ENCODE measurements around the gene MTMR11. TPM values are rescaled to one million over a fixed set of nuclear protein-coding genes. Genes with fewer than 3 reads are reported as not detected.

MTMR11 gene
- total and polyA plus RNA-seq, 2 of the 13 experiments (the other 11 are each of a cell fraction or from before 2014, with no cell fraction given), result 0.49 to 2.8 TPM

DNA sequence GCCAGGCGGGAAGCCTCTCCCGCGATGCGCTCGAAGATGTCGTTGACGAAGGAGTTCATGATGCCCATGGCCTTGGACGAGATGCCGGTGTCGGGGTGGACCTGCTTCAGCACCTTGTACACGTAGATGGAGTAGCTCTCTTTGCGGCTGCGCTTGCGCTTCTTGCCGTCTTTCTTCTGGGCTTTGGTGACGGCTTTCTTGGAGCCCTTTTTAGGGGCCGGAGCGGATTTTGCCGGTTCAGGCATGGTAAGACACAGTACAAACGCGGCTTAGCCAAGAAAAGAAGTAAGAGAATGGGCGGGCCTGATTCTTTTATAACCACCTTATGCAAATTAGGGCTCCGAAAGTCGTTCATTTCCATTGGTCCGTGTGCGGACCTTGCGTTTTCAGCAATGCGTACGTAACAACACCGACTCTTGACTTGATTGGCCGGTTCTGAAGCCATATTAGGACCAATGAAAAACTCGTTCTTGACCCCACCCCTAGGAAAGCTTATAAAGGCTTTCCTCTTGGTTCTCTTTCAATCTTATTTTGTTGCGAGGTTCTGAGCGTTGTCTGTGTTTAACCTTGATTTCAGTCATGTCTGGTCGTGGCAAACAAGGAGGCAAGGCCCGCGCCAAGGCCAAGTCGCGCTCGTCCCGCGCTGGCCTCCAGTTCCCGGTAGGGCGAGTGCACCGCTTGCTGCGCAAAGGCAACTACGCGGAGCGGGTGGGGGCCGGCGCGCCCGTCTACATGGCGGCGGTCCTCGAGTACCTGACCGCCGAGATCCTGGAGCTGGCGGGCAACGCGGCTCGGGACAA, 50.1 kb downstream of the MTMR11 start (continued):
- TF ChIP-seq ARNT2 (CRISPR knock-in tag; IDR thresholded peaks at IDR 0.05; ENCODE audit: low read depth), result peak; percentile 33; the same call in 1 of the 2 replicates
- TF ChIP-seq NCOA5 (CRISPR knock-in tag; IDR thresholded peaks at IDR 0.05), result peak; percentile 95; the same call in 1 of the 2 replicates
- TF ChIP-seq, protein P1, sequence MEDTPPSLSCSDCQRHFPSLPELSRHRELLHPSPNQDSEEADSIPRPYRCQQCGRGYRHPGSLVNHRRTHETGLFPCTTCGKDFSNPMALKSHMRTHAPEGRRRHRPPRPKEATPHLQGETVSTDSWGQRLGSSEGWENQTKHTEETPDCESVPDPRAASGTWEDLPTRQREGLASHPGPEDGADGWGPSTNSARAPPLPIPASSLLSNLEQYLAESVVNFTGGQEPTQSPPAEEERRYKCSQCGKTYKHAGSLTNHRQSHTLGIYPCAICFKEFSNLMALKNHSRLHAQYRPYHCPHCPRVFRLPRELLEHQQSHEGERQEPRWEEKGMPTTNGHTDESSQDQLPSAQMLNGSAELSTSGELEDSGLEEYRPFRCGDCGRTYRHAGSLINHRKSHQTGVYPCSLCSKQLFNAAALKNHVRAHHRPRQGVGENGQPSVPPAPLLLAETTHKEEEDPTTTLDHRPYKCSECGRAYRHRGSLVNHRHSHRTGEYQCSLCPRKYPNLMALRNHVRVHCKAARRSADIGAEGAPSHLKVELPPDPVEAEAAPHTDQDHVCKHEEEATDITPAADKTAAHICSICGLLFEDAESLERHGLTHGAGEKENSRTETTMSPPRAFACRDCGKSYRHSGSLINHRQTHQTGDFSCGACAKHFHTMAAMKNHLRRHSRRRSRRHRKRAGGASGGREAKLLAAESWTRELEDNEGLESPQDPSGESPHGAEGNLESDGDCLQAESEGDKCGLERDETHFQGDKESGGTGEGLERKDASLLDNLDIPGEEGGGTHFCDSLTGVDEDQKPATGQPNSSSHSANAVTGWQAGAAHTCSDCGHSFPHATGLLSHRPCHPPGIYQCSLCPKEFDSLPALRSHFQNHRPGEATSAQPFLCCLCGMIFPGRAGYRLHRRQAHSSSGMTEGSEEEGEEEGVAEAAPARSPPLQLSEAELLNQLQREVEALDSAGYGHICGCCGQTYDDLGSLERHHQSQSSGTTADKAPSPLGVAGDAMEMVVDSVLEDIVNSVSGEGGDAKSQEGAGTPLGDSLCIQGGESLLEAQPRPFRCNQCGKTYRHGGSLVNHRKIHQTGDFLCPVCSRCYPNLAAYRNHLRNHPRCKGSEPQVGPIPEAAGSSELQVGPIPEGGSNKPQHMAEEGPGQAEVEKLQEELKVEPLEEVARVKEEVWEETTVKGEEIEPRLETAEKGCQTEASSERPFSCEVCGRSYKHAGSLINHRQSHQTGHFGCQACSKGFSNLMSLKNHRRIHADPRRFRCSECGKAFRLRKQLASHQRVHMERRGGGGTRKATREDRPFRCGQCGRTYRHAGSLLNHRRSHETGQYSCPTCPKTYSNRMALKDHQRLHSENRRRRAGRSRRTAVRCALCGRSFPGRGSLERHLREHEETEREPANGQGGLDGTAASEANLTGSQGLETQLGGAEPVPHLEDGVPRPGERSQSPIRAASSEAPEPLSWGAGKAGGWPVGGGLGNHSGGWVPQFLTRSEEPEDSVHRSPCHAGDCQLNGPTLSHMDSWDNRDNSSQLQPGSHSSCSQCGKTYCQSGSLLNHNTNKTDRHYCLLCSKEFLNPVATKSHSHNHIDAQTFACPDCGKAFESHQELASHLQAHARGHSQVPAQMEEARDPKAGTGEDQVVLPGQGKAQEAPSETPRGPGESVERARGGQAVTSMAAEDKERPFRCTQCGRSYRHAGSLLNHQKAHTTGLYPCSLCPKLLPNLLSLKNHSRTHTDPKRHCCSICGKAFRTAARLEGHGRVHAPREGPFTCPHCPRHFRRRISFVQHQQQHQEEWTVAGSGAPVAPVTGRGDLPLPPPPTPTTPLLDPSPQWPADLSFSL (CRISPR knock-in tag; IDR thresholded peaks at IDR 0.05), result no peak
- TF ChIP-seq MAZ (IDR thresholded peaks at IDR 0.05; ENCODE audit: borderline replicate concordance, low read depth, low read length), result peak; percentile 52; the same call in 1 of the 2 replicates
- peak; percentile 61; the same call in 1 of the 2 replicates for TF ChIP-seq MAZ (CRISPR knock-in tag; IDR thresholded peaks at IDR 0.05; ENCODE audit: low read depth)
- TF ChIP-seq, protein P2, sequence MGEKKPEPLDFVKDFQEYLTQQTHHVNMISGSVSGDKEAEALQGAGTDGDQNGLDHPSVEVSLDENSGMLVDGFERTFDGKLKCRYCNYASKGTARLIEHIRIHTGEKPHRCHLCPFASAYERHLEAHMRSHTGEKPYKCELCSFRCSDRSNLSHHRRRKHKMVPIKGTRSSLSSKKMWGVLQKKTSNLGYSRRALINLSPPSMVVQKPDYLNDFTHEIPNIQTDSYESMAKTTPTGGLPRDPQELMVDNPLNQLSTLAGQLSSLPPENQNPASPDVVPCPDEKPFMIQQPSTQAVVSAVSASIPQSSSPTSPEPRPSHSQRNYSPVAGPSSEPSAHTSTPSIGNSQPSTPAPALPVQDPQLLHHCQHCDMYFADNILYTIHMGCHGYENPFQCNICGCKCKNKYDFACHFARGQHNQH (CRISPR knock-in tag; IDR thresholded peaks at IDR 0.05), result no peak; the same call in 1 of the 2 replicates
- no peak for TF ChIP-seq CBFB (CRISPR knock-in tag; IDR thresholded peaks at IDR 0.05)
- TF ChIP-seq ZNF652 (CRISPR knock-in tag; IDR thresholded peaks at IDR 0.05; ENCODE audit: borderline replicate concordance, low read depth), result no peak
- TF ChIP-seq SATB2 (CRISPR knock-in tag; IDR thresholded peaks at IDR 0.05), result no peak; the same call in 1 of the 2 replicates
- TF ChIP-seq ATF7 (IDR thresholded peaks at IDR 0.05), result no peak
- no peak for TF ChIP-seq ATF7 (CRISPR knock-in tag; IDR thresholded peaks at IDR 0.05)
- no peak for TF ChIP-seq PHF5A (CRISPR knock-in tag; IDR thresholded peaks at IDR 0.05; ENCODE audit: low read depth, unreplicated experiment)
- TF ChIP-seq KDM5B (CRISPR knock-in tag; IDR thresholded peaks at IDR 0.05; ENCODE audit: borderline replicate concordance), result no peak
- TF ChIP-seq, protein P3, sequence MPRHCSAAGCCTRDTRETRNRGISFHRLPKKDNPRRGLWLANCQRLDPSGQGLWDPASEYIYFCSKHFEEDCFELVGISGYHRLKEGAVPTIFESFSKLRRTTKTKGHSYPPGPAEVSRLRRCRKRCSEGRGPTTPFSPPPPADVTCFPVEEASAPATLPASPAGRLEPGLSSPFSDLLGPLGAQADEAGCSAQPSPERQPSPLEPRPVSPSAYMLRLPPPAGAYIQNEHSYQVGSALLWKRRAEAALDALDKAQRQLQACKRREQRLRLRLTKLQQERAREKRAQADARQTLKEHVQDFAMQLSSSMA (CRISPR knock-in tag; IDR thresholded peaks at IDR 0.05), result no peak
- TF ChIP-seq, protein P4, sequence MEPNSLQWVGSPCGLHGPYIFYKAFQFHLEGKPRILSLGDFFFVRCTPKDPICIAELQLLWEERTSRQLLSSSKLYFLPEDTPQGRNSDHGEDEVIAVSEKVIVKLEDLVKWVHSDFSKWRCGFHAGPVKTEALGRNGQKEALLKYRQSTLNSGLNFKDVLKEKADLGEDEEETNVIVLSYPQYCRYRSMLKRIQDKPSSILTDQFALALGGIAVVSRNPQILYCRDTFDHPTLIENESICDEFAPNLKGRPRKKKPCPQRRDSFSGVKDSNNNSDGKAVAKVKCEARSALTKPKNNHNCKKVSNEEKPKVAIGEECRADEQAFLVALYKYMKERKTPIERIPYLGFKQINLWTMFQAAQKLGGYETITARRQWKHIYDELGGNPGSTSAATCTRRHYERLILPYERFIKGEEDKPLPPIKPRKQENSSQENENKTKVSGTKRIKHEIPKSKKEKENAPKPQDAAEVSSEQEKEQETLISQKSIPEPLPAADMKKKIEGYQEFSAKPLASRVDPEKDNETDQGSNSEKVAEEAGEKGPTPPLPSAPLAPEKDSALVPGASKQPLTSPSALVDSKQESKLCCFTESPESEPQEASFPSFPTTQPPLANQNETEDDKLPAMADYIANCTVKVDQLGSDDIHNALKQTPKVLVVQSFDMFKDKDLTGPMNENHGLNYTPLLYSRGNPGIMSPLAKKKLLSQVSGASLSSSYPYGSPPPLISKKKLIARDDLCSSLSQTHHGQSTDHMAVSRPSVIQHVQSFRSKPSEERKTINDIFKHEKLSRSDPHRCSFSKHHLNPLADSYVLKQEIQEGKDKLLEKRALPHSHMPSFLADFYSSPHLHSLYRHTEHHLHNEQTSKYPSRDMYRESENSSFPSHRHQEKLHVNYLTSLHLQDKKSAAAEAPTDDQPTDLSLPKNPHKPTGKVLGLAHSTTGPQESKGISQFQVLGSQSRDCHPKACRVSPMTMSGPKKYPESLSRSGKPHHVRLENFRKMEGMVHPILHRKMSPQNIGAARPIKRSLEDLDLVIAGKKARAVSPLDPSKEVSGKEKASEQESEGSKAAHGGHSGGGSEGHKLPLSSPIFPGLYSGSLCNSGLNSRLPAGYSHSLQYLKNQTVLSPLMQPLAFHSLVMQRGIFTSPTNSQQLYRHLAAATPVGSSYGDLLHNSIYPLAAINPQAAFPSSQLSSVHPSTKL (CRISPR knock-in tag; IDR thresholded peaks at IDR 0.05), result no peak
- TF ChIP-seq NFKBIZ (CRISPR knock-in tag; IDR thresholded peaks at IDR 0.05), result no peak; the same call in 1 of the 2 replicates
- TF ChIP-seq SP140L (CRISPR knock-in tag; IDR thresholded peaks at IDR 0.05; ENCODE audit: borderline replicate concordance), result no peak
